Fibroblast of pulmonary artery (primary cell): ENCODE data around the gene VRK3.

ENCODE experiments used
- DNase-seq: peaks from one replicate; pipeline ENCODE4 v3.0.0-alpha.2; 2010; ENCODE audit warnings: low read depth
- H3K4me3 ChIP-seq: replicated peaks from 2 replicates; pipeline ENCODE4 v1.5.1; 2011; ENCODE audit warnings: low read depth, mild to moderate bottlenecking, control low read depth, low read length, moderate library complexity
- TF ChIP-seq, protein P1 (sequence below): IDR thresholded peaks from 2 replicates; pipeline ENCODE4 v1.5.1; 2011; ENCODE audit warnings: mild to moderate bottlenecking, control low read depth, low read length, inconsistent platforms; ENCODE audit errors: missing control alignments

Gene VRK3

DNA sequence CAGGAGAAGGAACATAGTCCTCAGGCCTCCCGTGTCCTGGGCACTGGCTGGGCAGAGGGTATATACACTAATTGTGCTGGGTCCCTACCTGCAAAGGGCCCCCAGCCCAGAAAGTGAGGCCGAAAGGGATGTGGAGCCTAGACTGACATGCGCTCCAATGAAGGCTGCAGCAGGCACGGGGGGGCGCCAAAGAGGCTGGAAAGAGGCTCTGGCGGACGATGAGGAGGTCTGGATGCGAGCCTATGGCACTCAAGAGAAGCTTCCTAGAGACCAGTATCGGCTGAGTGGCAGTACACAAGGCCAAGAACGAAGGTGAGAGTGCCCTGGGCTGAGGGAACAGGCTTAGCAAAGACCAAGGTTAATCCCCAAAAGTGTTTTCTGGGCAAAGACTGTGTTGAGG, 16.6 kb downstream of the VRK3 start:
- no peak for DNase-seq
- TF ChIP-seq, protein P1, sequence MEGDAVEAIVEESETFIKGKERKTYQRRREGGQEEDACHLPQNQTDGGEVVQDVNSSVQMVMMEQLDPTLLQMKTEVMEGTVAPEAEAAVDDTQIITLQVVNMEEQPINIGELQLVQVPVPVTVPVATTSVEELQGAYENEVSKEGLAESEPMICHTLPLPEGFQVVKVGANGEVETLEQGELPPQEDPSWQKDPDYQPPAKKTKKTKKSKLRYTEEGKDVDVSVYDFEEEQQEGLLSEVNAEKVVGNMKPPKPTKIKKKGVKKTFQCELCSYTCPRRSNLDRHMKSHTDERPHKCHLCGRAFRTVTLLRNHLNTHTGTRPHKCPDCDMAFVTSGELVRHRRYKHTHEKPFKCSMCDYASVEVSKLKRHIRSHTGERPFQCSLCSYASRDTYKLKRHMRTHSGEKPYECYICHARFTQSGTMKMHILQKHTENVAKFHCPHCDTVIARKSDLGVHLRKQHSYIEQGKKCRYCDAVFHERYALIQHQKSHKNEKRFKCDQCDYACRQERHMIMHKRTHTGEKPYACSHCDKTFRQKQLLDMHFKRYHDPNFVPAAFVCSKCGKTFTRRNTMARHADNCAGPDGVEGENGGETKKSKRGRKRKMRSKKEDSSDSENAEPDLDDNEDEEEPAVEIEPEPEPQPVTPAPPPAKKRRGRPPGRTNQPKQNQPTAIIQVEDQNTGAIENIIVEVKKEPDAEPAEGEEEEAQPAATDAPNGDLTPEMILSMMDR, result peak; percentile 14
- H3K4me3 ChIP-seq, result no peak overlapping the region

DNA sequence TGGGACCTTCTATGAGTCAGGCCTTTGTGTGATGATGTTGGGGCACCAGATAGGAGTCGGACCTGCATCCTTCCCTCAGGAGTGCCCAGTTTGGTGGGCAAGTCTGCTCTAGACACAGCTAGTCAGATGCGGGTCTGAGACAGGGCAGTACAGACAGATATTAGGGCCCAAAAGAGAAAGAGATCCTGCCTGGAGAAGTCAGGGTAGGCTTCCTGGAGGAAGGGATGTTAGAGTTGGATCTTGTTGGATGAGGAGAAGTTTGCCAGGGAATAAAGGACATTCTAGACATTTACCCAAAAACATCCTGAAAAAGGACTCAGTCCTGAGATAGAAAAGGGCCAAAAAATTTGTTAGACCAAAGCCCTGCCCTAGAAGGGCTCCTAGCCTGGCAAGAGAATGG, 17.2 kb downstream of the VRK3 start:
- H3K4me3 ChIP-seq, result no peak overlapping the region
- DNase-seq, result no peak
- TF ChIP-seq, protein P1, result no peak

DNA sequence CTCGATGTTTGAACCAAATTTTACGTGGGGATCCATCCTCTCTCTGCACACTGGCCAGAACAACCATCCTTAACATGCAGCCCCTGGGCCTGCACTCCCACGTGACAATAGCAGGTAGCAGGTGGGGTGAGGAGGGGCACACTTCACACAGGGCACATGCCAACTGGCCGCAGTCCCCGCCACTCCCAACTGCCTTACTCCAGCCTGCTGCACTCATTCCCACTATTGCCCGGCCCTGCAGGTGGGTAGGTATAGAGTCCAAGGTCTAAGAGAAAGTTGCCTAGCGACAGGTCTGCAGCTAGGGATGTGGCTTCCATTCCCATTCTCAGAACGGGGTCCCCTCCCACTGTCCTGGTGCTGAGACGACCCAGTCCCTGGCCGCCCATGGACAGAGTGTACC, 18.0 kb downstream of the VRK3 start:
- no peak overlapping the region for H3K4me3 ChIP-seq
- TF ChIP-seq, protein P1, result no peak
- DNase-seq, result no peak

DNA sequence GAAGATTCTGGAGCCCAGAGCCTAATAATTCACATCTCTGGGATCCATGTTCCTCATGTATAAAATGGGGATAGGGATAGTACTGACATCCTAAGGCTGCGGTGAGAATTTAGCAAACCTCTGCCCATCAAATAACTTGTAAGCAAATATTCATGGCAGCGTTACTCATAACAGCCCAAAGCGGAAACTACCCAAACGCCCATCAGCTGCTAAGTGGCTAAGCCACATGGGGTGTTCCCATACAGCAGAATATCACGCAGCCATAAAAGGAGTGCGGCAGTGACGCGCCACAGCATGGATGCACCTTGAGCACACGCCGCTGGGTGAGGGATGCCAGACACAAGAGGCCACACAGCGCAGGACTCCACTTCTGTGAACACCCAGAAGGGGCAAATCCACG, 19.7 kb downstream of the VRK3 start:
- TF ChIP-seq, protein P1, result no peak
- H3K4me3 ChIP-seq, result no peak overlapping the region
- DNase-seq, result no peak

DNA sequence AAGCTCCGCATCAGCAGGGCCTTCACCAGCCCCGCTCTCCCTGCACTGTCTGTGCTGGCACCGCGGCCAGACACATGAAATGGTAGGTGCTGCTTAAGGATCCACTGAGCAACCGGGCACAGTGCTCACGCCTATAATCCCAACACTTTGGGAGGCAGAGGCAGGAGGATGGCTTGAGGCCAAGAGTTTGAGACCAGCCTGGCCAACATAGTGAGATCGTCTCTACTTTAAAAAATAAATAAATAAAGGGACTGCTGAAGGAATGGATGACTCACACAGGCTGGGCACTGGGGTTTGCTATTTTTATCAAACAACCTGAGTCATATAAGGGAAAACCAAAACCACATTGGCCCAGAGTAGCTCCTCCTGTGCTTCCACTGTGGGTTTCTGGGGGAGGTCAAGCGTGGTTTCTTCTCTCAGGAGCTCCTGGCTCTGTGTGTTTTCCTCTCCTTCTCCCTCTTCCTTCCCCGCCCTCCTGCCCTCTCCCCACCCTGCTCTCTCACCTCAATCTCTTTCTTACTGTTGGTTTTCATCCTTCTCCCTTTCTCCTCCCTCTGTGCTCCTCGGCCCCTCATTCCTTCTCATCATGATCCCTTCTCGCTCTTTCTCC, 21.3 kb downstream of the VRK3 start:
- no peak overlapping the region for H3K4me3 ChIP-seq
- DNase-seq, result peak; percentile 95
- TF ChIP-seq, protein P1, result no peak

DNA sequence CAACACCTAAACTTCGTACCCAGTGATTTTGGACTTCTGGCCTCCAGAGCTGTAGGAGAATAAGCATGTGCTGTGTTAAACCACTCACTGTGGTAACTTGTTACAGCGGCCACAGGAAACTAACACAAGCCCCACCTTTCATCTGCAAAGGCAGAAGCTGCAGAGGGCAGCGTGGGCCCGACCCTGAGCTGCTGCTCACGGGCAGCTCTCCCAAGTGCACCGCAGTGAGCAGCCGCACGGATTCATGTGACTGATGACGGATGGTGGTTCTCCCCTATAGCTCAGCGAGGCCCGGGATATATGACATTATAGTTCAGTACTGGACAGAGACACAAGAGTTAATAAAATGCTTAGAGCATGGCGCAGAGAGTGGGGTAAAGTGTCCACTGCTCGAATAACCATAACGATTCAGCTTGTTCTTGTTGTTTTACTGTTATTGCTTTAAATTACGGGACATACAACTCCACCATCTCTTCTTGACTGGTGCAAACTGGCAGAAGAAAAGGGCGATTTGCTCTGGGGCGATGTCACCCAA, 21.9 kb downstream of the VRK3 start:
- TF ChIP-seq, protein P1, result no peak
- H3K4me3 ChIP-seq, result no peak overlapping the region
- DNase-seq, result no peak

DNA sequence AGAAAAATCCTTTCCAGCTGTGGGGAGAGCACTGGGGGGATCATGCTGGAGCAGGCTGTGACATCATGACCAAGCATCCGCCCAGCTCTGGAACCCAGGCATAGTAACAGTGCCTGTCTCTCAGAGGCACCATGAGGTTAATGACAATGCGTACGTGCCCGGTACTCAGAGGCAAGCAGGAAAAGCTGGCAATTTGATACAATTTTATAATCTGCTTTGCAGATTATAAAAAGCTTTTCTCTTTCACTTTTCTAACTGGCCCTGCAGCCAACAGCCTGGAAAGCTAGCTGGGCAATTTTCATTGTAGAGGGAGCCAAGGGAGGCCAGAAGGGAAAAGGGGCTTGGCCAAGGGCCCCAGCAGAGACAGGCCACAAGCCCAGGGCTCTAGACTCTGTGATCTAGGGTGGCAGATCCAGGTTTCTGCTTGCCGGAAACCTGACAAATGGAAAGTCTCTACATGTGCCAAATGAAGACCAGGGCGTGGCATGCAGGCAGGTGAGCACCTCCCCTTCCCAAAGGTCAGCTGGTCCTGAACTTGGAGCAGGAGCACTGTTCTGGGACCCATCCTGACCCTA, 22.7 kb downstream of the VRK3 start:
- no peak overlapping the region for H3K4me3 ChIP-seq
- DNase-seq, result no peak
- TF ChIP-seq, protein P1, result no peak
